Right lung (tissue), 5 donors: ENCODE results near the gene RAB21. TPM values are rescaled to one million over a fixed set of nuclear protein-coding genes. Genes with fewer than 3 reads are reported as not detected.
"Not testable (repeated sequence)": the region's sequence is repeated elsewhere in the genome, so short reads cannot be mapped to it uniquely, and the experiment has no call there.

Source experiments
- DNase-seq, 2 donors: peaks; one replicate each; pipeline ENCODE4 v3.0.0-alpha.2; 2013
- polyA plus RNA-seq, 5 donors: library from polyadenylated mRNA; unstranded; fragments of 120-200 nt; gene quantifications; one replicate each; pipeline versions ENCODE4 v1.2.1 to v1.2.3, GENCODE V29; 2013; ENCODE audit warnings: inconsistent platforms in 1 of 5, low replicate concordance in 1 of 5; ENCODE audit not compliant: insufficient read length in 5 of 5, insufficient read depth in 1 of 5

RAB21 gene
- polyA plus RNA-seq, 5 donors: 41.9 to 55.3 (median 52.7) TPM

GRCh38 chr12:71746974-71747611, 7.6 kb upstream of the RAB21 start:
- DNase-seq: peak; percentile 29 to 45

GRCh38 chr12:71748081-71748850, 6.4 kb upstream of the RAB21 start:
- DNase-seq: no peak

GRCh38 chr12:71749666-71750065, 5.0 kb upstream of the RAB21 start:
- DNase-seq: no peak

GRCh38 chr12:71752891-71753290, 1.8 kb upstream of the RAB21 start:
- DNase-seq: no peak

- peak; percentile 55 to 58 for DNase-seq
Observed at GRCh38 chr12:71755146-71755892, 656 bp downstream of the RAB21 start.

GRCh38 chr12:71756054-71756690, 1.5 kb downstream of the RAB21 start:
- peak in 1 of 2 donors; percentile 16 for DNase-seq

- DNase-seq: no peak
Observed at GRCh38 chr12:71759941-71760340, 5.3 kb downstream of the RAB21 start.

GRCh38 chr12:71760471-71760870, 5.8 kb downstream of the RAB21 start:
- DNase-seq: no peak

GRCh38 chr12:71761354-71761753, 6.7 kb downstream of the RAB21 start:
- DNase-seq: not testable (repeated sequence)

- DNase-seq: no peak
Observed at GRCh38 chr12:71763677-71764379, 9.2 kb downstream of the RAB21 start.

GRCh38 chr12:71764587-71765321, 10.1 kb downstream of the RAB21 start:
- no peak for DNase-seq

- no peak for DNase-seq
Observed at GRCh38 chr12:71766202-71766601, 11.5 kb downstream of the RAB21 start.

GRCh38 chr12:71767183-71767582, 12.5 kb downstream of the RAB21 start:
- no peak for DNase-seq

GRCh38 chr12:71768900-71769299, 14.2 kb downstream of the RAB21 start:
- no peak for DNase-seq

GRCh38 chr12:71771069-71771468, 16.4 kb downstream of the RAB21 start:
- no peak for DNase-seq

- DNase-seq: no peak
Observed at GRCh38 chr12:71772735-71773134, 18.1 kb downstream of the RAB21 start.

GRCh38 chr12:71780237-71780822, 25.7 kb downstream of the RAB21 start:
- DNase-seq: peak in 1 of 2 donors; percentile 23

- no peak for DNase-seq
Observed at GRCh38 chr12:71782017-71782416, 27.4 kb downstream of the RAB21 start.

GRCh38 chr12:71786829-71787228, 32.2 kb downstream of the RAB21 start:
- DNase-seq: no peak

GRCh38 chr12:71787580-71787979, 32.9 kb downstream of the RAB21 start:
- DNase-seq: no peak
